Measurements from ENCODE around the gene ISG20.

ISG20 gene

DNA sequence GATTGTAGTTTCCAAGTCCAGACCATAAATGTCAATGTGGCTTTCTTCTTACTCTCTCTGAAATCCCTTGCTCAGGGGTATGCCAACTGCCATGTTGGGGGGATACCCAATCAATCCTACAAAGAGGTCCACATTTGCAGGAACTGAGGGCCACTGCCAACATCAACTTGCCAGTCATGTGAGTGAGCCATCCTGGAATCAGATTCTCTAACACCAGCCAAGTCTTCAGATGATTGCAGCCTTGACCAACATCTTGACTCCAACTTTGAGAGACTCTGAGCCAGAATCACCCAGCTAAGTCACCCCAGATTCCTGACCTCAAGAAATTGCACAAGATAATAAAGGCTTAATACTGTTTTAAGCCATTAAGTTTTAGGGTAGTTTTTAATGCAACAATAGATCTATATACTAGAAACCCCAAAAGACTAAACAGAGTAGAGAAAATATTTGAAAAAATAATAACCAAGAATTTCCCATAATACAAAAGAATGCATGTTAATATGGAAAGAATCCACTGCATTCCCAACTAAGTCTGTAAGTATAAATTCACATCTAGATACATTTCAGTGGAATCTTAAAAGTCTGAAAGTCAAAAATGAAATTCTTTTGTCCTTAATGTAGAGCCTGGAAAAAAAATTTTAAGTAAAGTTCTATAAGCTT lies 22.4 kb downstream of the ISG20 start:
- Histone ChIP-seq H3K36me3 (ENCODE audit: control insufficient read depth, insufficient read depth, low read length) (no peaks in the 10 kb centered on the region), H3K79me2 (no peaks in the 10 kb centered on the region), H3K27me3 (ENCODE audit: control insufficient read depth, insufficient read depth, low read length) (no peaks in the 10 kb centered on the region), H2AFZ (no peak overlapping the region), H3K4me3 (ENCODE audit: low read depth, low read length) (no peak overlapping the region), H3K27ac (no peak overlapping the region), H3K9me3 (ENCODE audit: control insufficient read depth, low read length) (no peaks in the 10 kb centered on the region), H3K4me2 (ENCODE audit: low read length) (no peak overlapping the region), H3K9ac (no peak overlapping the region), H3K4me1 (no peaks in the 10 kb centered on the region)
- TF ChIP-seq, protein P1, sequence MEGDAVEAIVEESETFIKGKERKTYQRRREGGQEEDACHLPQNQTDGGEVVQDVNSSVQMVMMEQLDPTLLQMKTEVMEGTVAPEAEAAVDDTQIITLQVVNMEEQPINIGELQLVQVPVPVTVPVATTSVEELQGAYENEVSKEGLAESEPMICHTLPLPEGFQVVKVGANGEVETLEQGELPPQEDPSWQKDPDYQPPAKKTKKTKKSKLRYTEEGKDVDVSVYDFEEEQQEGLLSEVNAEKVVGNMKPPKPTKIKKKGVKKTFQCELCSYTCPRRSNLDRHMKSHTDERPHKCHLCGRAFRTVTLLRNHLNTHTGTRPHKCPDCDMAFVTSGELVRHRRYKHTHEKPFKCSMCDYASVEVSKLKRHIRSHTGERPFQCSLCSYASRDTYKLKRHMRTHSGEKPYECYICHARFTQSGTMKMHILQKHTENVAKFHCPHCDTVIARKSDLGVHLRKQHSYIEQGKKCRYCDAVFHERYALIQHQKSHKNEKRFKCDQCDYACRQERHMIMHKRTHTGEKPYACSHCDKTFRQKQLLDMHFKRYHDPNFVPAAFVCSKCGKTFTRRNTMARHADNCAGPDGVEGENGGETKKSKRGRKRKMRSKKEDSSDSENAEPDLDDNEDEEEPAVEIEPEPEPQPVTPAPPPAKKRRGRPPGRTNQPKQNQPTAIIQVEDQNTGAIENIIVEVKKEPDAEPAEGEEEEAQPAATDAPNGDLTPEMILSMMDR (IDR thresholded peaks at IDR 0.05) = no peak

DNA sequence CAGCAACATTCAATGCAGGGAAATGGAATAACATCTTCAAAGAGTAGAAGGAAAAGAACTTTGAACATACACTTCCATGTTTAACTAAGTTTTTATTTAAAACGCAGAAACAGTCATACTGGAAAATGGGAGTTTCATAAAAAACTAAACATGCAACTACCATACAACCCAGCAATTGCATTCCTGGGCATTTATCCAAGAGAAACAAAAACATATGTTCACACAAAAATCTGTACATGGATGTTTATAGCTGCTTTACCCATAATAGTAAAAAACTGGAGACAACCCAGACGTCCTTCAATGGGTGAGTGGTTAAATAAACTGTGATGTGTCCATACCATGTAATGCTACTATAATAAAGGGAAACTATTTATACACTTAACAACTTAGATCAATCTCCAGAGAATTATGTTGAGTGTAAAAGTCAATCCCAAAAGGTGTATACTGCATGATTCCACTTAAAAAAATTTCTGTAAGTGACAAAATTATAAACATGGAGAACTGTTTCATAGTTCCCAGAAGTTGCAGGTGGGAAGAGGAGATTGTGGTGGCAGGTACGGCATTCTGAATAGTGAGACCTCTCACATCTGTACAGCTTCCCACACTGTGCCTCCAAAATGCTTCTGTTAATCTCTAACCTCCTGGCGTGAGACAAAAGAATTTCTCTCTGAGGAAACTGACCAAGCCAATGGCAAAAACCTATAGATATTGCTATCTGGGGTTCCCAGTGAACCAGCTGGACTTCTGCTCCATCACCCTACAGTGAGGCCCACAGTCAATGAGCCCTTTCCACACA lies 23.1 kb downstream of the ISG20 start:
- H3K36me3 ChIP-seq (ENCODE audit: control insufficient read depth, insufficient read depth, low read length) = no peaks in the 10 kb centered on the region
- no peaks in the 10 kb centered on the region for H3K79me2 ChIP-seq
- H2AFZ ChIP-seq = no peak overlapping the region
- TF ChIP-seq, protein P1 (IDR thresholded peaks at IDR 0.05) = no peak
- H3K4me2 ChIP-seq (ENCODE audit: low read length) = no peak overlapping the region
- H3K4me3 ChIP-seq (ENCODE audit: low read depth, low read length) = no peak overlapping the region
- H3K27me3 ChIP-seq (ENCODE audit: control insufficient read depth, insufficient read depth, low read length) = no peaks in the 10 kb centered on the region
- no peak overlapping the region for H3K27ac ChIP-seq
- H3K4me1 ChIP-seq = no peaks in the 10 kb centered on the region
- no peak overlapping the region for H3K9ac ChIP-seq
- H3K9me3 ChIP-seq (ENCODE audit: control insufficient read depth, low read length) = no peaks in the 10 kb centered on the region

DNA sequence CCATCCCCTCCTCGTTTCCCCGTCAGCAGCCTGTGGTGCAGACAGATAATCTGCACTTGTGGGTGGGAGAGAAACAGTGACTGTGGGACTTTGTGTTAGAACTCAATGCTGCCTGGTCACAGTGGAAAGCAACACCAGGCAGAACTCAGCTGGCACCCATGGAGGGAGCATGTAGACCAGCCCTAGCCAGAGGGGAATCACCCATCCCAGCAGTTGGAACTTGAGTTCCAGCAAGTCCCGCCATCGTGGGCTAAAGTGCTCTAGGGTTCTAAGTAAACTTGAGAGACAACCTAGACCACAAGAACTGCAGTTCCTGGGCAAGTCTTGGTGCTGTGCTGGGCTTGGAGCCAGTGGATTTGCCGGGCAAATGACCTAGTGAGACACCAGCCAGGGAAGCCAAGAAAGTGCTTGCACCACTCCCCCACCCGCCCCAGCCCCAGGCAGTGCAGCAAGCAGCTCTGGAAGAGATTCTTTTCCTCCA lies 24.4 kb downstream of the ISG20 start:
- no peak overlapping the region for H3K27ac ChIP-seq
- TF ChIP-seq, protein P1 (IDR thresholded peaks at IDR 0.05) = no peak
- H3K27me3 ChIP-seq (ENCODE audit: control insufficient read depth, insufficient read depth, low read length) = no peaks in the 10 kb centered on the region
- no peaks in the 10 kb centered on the region for H3K4me1 ChIP-seq
- H3K9ac ChIP-seq = no peak overlapping the region
- H2AFZ ChIP-seq = no peak overlapping the region
- no peaks in the 10 kb centered on the region for H3K36me3 ChIP-seq (ENCODE audit: control insufficient read depth, insufficient read depth, low read length)
- no peaks in the 10 kb centered on the region for H3K79me2 ChIP-seq
- no peak overlapping the region for H3K4me3 ChIP-seq (ENCODE audit: low read depth, low read length)
- no peaks in the 10 kb centered on the region for H3K9me3 ChIP-seq (ENCODE audit: control insufficient read depth, low read length)
- H3K4me2 ChIP-seq (ENCODE audit: low read length) = no peak overlapping the region

DNA sequence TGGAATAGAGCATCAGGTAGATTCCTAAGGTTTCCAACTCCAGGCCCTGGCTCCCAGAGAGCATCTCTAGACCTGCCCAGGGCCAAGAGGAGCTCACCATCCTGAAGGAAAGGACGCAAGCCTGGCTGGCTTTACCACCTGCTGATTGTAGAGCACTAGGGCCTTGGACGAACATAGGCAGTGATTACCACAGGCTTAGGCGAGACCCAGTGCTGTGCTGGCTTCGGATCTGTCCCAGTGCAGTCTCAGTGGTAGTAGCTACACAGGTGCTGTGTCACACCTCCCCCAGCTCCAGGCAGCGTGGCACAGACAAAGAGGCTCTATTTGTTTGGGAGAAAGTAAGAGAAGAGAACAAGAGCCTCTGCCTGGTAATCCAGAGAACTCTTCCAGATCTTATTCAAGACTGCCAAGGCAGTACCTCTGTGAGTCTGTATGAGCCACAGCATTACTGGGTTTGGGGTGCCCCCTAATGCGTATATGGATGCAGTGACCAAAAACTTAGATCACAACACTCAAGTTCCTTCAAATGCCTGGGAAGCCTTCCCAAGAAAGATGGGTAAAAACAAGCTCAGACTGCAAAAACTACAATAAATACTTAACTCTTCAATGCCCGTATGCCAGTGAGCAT lies 25.4 kb downstream of the ISG20 start:
- Histone ChIP-seq H3K27me3 (ENCODE audit: control insufficient read depth, insufficient read depth, low read length) (no peaks in the 10 kb centered on the region), H3K36me3 (ENCODE audit: control insufficient read depth, insufficient read depth, low read length) (no peaks in the 10 kb centered on the region), H3K4me2 (ENCODE audit: low read length) (no peak overlapping the region), H3K9ac (no peak overlapping the region), H2AFZ (no peak overlapping the region), H3K4me1 (no peaks in the 10 kb centered on the region), H3K27ac (no peak overlapping the region), H3K9me3 (ENCODE audit: control insufficient read depth, low read length) (no peaks in the 10 kb centered on the region), H3K79me2 (no peaks in the 10 kb centered on the region), H3K4me3 (ENCODE audit: low read depth, low read length) (no peak overlapping the region)
- TF ChIP-seq, protein P1 (IDR thresholded peaks at IDR 0.05) = peak; percentile 11
